ENCODE data around the gene LTA4H.

Gene LTA4H

DNA sequence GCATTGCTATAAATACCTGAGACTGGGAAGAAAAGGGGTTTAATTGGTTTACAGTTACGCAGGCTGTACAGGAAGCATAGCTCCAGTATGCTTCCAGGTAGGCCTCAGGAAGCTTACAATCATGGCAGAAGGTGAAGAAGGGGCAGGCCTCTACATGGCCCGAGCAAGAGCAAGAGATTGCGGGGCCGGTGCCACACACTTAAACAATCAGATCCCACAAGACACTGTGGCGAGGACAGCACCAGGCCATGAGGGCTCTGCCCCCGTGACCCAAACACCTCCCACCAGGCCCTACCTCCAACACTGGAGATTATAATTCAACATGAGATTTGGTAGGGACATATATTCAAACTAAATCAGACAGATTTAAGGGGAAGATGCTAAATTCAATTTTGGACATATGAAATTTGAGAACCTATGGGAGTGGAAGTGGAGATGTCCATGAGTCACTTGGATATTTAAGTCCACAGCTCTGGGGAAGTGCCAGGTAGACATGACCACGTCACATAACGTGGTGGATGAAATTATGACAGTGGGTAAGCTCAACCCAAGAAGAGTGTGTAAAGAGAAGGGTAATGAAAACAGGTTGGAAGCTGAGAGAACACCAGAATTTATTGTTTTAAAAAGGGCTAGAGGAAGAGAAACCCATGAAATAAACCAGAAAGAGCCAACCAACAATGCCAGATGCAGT, 1.5 kb upstream of the LTA4H start:
- in situ Hi-C loops (cut with MboI; ENCODE audit: low sequenced_read_pairs), result no loop called here

DNA sequence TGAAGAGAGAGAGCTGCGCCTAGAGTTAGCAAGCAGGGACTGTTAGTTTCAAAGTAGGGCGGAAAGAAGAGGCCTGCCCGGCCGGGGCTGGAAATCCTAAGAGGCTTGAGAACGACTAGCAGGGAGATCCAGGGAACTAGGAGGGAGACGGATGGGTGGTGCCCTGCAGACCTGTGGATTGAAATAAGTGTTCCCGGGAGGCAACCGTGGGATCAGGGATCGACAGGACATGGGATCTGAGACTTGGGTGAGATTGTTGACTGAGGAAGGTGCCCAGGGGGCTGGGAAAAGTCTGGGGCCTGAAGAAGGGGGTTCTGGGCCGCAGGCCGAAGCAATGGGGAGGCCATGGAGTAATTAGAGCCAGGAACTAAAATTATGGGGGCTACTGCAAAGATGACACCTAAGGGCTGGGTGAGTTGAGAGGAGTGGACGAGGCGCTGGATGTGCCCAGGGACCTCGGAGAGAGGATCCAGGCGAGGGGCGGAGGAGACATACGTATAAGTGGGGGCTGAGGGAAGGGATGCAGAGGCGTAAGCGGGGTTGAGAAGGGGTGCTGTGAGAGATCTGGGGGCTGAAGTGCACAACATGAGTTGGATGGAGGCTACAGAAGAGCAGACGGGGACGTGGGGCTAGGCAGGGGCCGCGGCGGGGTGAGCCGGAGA, 635 bp downstream of the LTA4H start:
- in situ Hi-C loops (cut with MboI; ENCODE audit: low sequenced_read_pairs), result no loop called here

DNA sequence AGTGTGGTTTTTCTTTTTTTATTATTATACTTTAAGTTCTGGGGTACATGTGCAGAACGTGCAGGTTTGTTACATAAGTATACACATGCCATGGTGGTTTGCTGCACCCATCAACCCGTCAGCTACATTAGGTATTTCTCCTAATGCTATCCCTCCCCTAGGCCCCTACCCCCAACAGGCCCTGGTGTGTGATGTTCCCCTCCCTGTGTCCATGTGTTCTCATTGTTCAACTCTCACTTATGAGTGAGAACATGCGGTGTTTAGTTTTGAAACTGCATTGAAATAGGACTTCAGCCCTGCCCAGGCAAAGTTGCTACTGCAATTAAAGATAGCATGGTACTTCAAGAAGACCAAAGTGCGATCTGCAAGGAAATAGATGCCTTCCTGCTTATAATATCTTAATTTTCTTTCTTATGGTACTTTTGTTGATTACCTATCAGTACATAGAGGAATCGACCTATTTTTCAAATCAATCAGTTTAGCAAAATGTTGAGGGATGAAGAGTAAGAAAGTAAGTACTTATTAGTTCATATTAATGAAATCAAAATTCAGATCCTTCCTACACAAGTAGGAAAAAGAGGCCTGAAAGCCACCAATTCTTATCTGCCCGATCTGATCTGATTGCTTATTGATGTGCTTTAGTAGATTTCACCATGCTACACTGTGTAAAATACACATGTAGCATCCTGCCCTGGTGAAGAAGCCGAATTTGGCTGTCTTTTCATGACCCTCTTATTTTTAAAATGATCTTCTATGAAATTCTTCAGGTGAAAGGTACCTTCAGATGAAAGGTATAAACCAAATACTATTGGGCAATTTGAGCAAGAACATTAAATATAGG, 1.6 kb downstream of the LTA4H start:
- in situ Hi-C loops (cut with MboI; ENCODE audit: low sequenced_read_pairs), result no loop called here

- in situ Hi-C loops (cut with MboI; ENCODE audit: low sequenced_read_pairs), result no loop called here
Measured at GRCh38 chr12:96029826-96030225, 5.6 kb downstream of the LTA4H start.

GRCh38 chr12:96028538-96028937, 6.8 kb downstream of the LTA4H start:
- in situ Hi-C loops (cut with MboI; ENCODE audit: low sequenced_read_pairs), result no loop called here

DNA sequence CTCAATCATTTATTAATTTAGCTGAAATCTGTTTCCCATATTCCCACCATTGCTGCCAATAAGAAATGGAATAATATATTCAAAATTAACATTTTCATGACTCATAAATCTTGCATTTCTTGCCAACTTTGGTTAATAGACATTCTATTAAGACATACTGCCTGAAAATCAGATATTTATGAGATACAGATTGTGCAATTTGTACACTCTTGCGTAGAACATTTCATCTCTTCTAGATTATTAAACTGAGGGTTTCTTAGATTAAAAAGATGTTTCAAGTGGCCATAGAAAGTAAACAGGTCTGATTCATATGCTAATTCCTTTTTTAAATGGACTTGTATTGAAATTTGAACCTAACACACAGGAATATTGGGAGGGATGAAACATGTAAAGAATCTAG, 9.1 kb downstream of the LTA4H start:
- in situ Hi-C loops (cut with MboI; ENCODE audit: low sequenced_read_pairs), result no loop called here

DNA sequence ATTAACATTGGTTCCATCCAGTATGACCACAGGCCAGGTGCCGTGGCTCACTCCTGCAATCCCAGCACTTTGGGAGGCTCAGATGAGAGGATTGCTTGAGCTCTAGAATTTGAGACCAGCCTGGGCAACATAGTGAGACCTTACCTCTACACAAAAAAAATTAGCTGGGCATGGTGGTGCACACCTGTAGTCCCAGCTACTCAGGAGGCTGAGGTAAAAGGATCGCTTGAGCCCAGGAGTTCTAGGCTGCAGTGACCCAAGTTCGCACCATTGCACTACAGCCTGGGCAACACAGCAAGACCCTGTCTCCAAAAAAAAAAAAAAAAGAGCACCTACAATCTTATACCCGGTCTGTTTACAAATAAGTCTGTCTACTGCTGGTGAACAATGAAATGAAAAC, 9.9 kb downstream of the LTA4H start:
- in situ Hi-C loops (cut with MboI; ENCODE audit: low sequenced_read_pairs), result no loop called here

DNA sequence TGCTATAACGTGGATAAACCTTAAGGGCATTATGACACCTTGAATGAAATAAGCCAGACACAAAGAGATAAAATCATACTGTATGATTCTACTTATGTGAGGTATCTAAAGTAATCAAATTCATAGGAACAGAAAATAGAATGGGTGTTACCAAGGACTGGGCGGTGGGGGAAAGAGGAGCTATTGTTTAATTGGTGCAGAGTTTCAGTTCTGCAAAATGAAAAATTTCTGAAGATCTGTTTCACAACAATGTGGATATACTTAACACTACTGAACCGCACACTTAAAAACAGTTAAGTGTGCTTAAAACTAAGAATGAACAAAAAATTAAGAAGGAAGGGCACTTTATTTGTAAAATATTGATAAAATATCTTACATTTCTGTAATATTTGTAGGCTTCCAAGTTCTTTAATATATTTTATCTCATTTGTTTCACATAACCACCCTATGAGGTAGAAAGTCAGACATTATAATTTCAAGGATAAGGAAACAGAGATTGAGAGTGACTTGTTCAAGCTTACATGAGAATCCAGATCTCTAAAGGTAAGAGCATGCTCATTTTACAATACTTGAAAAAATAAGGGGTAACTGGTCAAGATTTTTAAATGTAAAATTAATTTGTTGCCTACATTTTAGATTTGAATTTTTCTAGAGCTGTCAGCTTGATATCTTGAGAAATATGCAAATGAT, 14.9 kb downstream of the LTA4H start:
- in situ Hi-C loops (cut with MboI; ENCODE audit: low sequenced_read_pairs), result no loop called here

DNA sequence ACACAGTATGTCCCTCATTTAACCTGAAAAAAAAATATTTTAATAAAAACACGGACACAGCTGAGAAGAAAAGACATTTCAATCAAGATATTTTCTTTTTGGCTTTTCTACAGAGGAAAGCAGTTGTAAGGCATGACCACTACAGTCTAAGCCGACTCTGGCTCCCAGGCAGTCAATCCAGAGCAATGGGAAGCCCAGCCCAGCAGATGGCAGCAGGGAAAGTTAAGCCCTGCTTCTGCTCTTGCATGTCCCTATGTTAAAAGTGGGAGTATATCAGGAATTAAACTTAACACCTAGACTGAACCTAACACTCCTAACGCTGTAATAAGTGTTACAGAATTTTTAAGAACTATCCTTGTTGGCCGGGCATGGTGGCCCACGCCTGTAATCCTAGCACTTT, 19.7 kb downstream of the LTA4H start:
- in situ Hi-C loops (cut with MboI; ENCODE audit: low sequenced_read_pairs), result no loop called here

- in situ Hi-C loops (cut with MboI; ENCODE audit: low sequenced_read_pairs), result no loop called here
Measured at GRCh38 chr12:96014943-96015599, 20.3 kb downstream of the LTA4H start.

DNA sequence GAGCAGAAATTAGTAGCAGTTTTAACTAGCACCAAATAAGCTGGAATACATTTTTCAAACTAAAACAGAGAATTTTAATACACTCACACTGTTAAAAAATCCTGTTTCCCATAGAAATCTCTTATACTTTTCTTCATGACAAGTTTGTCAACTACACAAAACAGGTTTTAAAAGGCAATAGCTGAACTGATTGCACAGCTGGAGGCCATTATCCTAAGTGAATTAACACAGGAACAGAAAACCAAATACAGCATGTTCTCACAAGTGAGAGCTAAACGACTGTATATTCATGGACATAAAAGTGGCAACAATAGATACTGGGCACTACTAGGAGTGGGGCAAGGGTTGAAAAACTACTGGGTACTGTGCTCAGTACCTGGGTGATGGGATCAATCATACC, 27.7 kb downstream of the LTA4H start:
- in situ Hi-C loops (cut with MboI; ENCODE audit: low sequenced_read_pairs), result no loop called here

- in situ Hi-C loops (cut with MboI; ENCODE audit: low sequenced_read_pairs), result no loop called here
Measured at GRCh38 chr12:96006727-96007126, 28.7 kb downstream of the LTA4H start.

GRCh38 chr12:96000858-96001257, 34.5 kb downstream of the LTA4H start:
- in situ Hi-C loops (cut with MboI; ENCODE audit: low sequenced_read_pairs), result no loop called here

- in situ Hi-C loops (cut with MboI; ENCODE audit: low sequenced_read_pairs), result no loop called here
Measured at GRCh38 chr12:95999484-95999883, 35.9 kb downstream of the LTA4H start.

DNA sequence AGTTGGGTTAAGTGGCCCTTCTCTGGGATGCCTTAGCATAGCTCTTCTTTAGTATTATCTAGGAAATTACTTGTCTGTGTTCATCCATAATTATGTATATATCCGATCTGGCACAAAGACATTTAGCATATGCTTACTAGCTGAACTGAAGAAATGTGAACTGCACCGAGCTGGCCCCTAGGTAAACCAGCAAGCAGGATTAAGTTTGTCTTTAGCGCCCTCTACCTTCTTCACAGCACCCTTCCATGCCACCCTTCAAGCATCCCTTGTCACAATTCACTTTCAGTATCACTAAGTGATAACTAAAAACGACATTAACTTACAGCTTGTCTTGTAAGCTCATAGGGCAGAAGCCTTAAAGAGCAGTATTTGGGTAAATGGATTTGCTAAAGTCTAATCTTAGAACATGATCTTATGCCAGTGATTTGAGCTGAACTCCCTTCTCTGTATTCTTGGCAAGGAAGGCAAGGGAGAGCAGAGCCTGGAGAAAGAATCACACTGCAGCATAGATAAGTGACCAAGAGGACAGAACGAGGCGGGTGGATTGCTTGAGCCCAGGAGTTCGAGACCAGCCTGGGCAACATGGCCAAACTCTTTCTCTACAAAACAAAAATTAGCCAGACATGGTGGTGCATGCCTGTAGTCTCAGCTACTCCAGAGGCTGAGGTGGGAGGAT, 36.6 kb downstream of the LTA4H start:
- in situ Hi-C loops (cut with MboI; ENCODE audit: low sequenced_read_pairs), result no loop called here

- in situ Hi-C loops (cut with MboI; ENCODE audit: low sequenced_read_pairs), result no loop called here
Measured at GRCh38 chr12:95997911-95998510, 37.4 kb downstream of the LTA4H start.

DNA sequence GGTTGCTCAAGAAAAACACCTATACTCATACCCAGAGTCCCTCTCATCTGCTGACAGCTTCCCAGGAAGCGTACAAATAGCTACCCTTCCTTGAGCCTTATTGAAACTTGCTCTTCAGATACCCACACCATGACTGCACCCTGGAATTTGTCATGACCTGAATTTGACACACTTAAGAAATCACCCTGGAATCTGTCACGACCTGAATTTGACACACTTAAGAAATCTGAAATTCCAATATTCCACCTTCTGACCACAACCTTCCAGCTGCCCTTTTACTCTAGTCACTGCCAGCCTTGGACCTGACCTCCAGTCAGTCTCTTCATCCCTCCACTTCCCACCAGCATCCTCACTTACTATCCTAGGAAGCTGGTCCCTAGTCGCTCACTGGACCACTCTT, 38.1 kb downstream of the LTA4H start:
- in situ Hi-C loops (cut with MboI; ENCODE audit: low sequenced_read_pairs), result no loop called here

DNA sequence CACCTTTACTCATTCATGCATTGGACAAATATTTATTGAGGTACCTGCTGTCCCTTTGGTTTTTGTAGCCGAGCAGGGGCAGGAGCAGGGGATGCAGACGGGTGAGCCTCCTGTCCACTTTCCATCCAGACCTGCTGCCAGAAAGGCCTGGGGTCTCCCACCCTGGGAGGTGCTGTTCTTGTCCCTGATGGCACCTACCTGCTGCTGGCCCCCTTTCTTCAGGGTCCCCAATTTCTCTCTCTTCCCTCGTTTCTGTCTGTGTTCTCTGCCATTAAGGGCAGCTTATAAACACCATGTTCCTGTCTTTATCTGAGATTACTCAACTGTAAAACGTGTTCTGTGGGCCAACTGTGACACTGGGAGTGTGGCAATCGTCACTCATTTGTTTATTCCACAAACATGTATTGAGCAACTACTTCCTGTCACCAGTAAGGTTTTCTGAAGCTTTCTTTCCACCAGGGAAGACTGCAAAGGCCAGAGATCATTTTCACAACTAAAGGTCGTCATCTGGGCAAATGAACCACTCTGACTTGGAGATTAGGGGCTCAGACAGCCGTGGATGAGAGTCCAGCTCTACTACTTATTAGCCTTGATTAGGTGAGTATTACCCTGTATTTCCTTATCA, 39.2 kb downstream of the LTA4H start, which contains the start of gene HAL:
HAL (minus strand) TSS at position 311 of the 625 bp plus-strand sequence. CDS start 434 bp downstream, outside the sequence.
- in situ Hi-C loops (cut with MboI; ENCODE audit: low sequenced_read_pairs), result no loop called here

Measured in HL-60/S4 (cell line).